Spleen (tissue), 11 donors: ENCODE measurements around the gene PIGM. TPM values are rescaled to one million over a fixed set of nuclear protein-coding genes. Genes with fewer than 3 reads are reported as not detected.

Experiments used
- DNase-seq: peaks from one replicate; pipeline ENCODE4 v3.0.0-alpha.2; 2020
- H3K27ac ChIP-seq, 8 donors: fragments of 200-600 bp; sonication (generic) in 7 of 8; 1 replicate in 4 of 8; 2 replicates in 4 of 8; pipeline versions ENCODE4 v1.5.0 to v1.8.0; 2016 to 2021; ENCODE audit warnings: inconsistent platforms in 4 of 8, mild to moderate bottlenecking in 4 of 8, moderate library complexity in 1 of 8
- H3K27me3 ChIP-seq, 7 donors: fragments of 200-600 bp; sonication (generic) in 6 of 7; replicated peaks in 1 of 7; 1 replicate in 4 of 7; 2 replicates in 3 of 7; pipeline versions ENCODE4 v1.5.0 to v1.8.0; 2016 to 2021; ENCODE audit warnings: inconsistent platforms in 3 of 7, mild to moderate bottlenecking in 1 of 7
- H3K36me3 ChIP-seq, 6 donors: fragments of 200-600 bp; sonication (generic) in 5 of 6; 1 replicate in 4 of 6; 2 replicates in 2 of 6; pipeline versions ENCODE4 v1.5.0 to v1.8.0; 2016 to 2021; ENCODE audit warnings: inconsistent platforms in 2 of 6
- H3K4me1 ChIP-seq, 6 donors: fragments of 200-600 bp; sonication (generic) in 5 of 6; 1 replicate in 3 of 6; 2 replicates in 3 of 6; pipeline versions ENCODE4 v1.5.0 to v1.8.0; 2016 to 2021; ENCODE audit warnings: inconsistent platforms in 3 of 6
- H3K4me3 ChIP-seq, 8 donors: fragments of 200-600 bp; sonication (generic) in 7 of 8; 1 replicate in 4 of 8; 2 replicates in 4 of 8; pipeline versions ENCODE4 v1.5.0 to v1.8.0; 2016 to 2021; ENCODE audit warnings: inconsistent platforms in 4 of 8, mild to moderate bottlenecking in 4 of 8, moderate library complexity in 2 of 8
- H3K9me3 ChIP-seq, 8 donors: fragments of 200-600 bp; sonication (generic) in 7 of 8; 1 replicate in 4 of 8; 2 replicates in 4 of 8; pipeline versions ENCODE4 v1.5.0 to v1.8.0; 2016 to 2021; ENCODE audit warnings: inconsistent platforms in 4 of 8
- POLR2A ChIP-seq, 3 donors: fragments of 450-650 bp; IDR thresholded peaks; one replicate each; pipeline ENCODE4 v1.5.1; 2017; ENCODE audit warnings: antibody characterized with exemption in 3 of 3, mild to moderate bottlenecking in 1 of 3
- POLR2AphosphoS5 ChIP-seq, 3 donors: sonication (generic); formaldehyde crosslinking; IDR thresholded peaks; one replicate each; pipeline ENCODE4 v1.5.1; 2017; ENCODE audit warnings: antibody characterized with exemption in 3 of 3
- WGBS, 5 donors: extraction: QIAGEN DNeasy Blood & Tissue Kit in 3 of 5; methylation state at CpG; one replicate each; pipeline versions ENCODE4 v1.1.5 to v1.1.7; 2013 to 2018; 5-methylcytosine and 5-hydroxymethylcytosine counted together
- intact Hi-C: fragments of 100-400 bp; cut with DNase I; formaldehyde crosslinking; loops from one replicate; pipeline ENCODE4 v1.15.0; 2023; ENCODE audit warnings: low total_unique reads
- polyA plus RNA-seq, 3 donors: library from polyadenylated mRNA; stranded (reverse); fragments of 200-250 nt; gene quantifications; one replicate each; pipeline ENCODE4 v1.2.1, GENCODE V29; 2013
- total RNA-seq, 7 donors: library from RNA; depleted of rRNA in 3 of 7; stranded (reverse); fragments of >200 nt in 3 of 7; fragmentation: NEBNext Ultra II Directional in 4 of 7; extraction: Animal tissue kit (Norgen Biotek cat#: 25700) in 4 of 7; gene quantifications; one replicate each; pipeline versions ENCODE4 v1.1.0 to v1.2.1, GENCODE V29; 2016 to 2021
- TF ChIP-seq, protein P1 (sequence below), 11 experiments: fragments of 200-600 bp in 7 of 11; fragments of 450-650 bp in 4 of 11; sonication (generic) in 4 of 11; IDR thresholded peaks in 8 of 11; conservative IDR thresholded peaks in 3 of 11; 1 replicate in 7 of 11; 2 replicates in 4 of 11; pipeline versions ENCODE4 v1.4.0 to v1.8.0; 2016 to 2021; ENCODE audit warnings: antibody characterized with exemption in 11 of 11, inconsistent platforms in 4 of 11, mild to moderate bottlenecking in 1 of 11
- donor health status: healthy with polysubstance abuse.
- donor health status: DM: no; HTN: no; CAD: no; lungs with moderate emphysema.
- donor health status: DM: no; HTN: no; CAD: no.
- donor health status: Bipolar disorder and iron deficiency.
- donor health status: healthy.
- donor health status: DM: no; HTN: no; CAD: no.
- donor health status: DM: yes; HTN: yes; CAD: no.

The PIGM gene
- total and polyA plus RNA-seq, 10 donors: 2.1 to 8.5 (median 5.1) TPM

GRCh38 chr1:160069460-160070231, 37.9 kb upstream of the PIGM start, which contains the start of gene KCNJ10:
TSS of gene KCNJ10 (minus strand) at chr1:160070160. CDS start at chr1:160042532, 27,628 bp downstream.
- no peaks in the 10 kb centered on the region for H3K9me3 ChIP-seq
- intact Hi-C loops: no loop called here
- peak; percentile 79 for DNase-seq
- H3K4me1 ChIP-seq: peaks cover 3 to 40% (median 14%) of the 10 kb centered on the region in 6 donors
- H3K27ac ChIP-seq: peak within 1 kb of the TSS in 7 of 8 donors; percentile 17 to 60 (median 48)
- TF ChIP-seq POLR2AphosphoS5 (IDR thresholded peaks at IDR 0.05) (no peak), POLR2A (IDR thresholded peaks at IDR 0.05) (no peak)
- TF ChIP-seq, protein P1, sequence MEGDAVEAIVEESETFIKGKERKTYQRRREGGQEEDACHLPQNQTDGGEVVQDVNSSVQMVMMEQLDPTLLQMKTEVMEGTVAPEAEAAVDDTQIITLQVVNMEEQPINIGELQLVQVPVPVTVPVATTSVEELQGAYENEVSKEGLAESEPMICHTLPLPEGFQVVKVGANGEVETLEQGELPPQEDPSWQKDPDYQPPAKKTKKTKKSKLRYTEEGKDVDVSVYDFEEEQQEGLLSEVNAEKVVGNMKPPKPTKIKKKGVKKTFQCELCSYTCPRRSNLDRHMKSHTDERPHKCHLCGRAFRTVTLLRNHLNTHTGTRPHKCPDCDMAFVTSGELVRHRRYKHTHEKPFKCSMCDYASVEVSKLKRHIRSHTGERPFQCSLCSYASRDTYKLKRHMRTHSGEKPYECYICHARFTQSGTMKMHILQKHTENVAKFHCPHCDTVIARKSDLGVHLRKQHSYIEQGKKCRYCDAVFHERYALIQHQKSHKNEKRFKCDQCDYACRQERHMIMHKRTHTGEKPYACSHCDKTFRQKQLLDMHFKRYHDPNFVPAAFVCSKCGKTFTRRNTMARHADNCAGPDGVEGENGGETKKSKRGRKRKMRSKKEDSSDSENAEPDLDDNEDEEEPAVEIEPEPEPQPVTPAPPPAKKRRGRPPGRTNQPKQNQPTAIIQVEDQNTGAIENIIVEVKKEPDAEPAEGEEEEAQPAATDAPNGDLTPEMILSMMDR (IDR thresholded peaks at IDR 0.05 in 8 of 11, conservative IDR thresholded peaks at IDR 0.05 in 3 of 11): no peak
- peak within 1 kb of the TSS; percentile 48 to 74 (median 52) for H3K4me3 ChIP-seq
- 11 to 20% (median 15%) methylated on average over 21 to 32 of the region's 32 CpGs for WGBS, 5 donors
- H3K27me3 ChIP-seq: peaks cover 0 to 33% (median 0%) of the 10 kb centered on the region in 7 donors
- no peaks in the 10 kb centered on the region for H3K36me3 ChIP-seq

GRCh38 chr1:160068225-160068624, 36.4 kb upstream of the PIGM start:
- 65 to 83% (median 68%) methylated on average over 5 of the region's 5 CpGs for WGBS, 5 donors
- Histone ChIP-seq H3K27me3 (peaks cover 0 to 33% (median 0%) of the 10 kb centered on the region in 7 donors), H3K4me1 (peaks cover 3 to 40% (median 14%) of the 10 kb centered on the region in 6 donors), H3K9me3 (no peaks in the 10 kb centered on the region), H3K36me3 (no peaks in the 10 kb centered on the region), H3K27ac (peak overlapping the region in 1 of 8 donors; percentile 27), H3K4me3 (peak overlapping the region in 2 of 8 donors; percentile 63 to 74)
- no peak for DNase-seq
- intact Hi-C loops: no loop called here
- no peak for TF ChIP-seq POLR2A (IDR thresholded peaks at IDR 0.05)
- no peak for TF ChIP-seq POLR2AphosphoS5 (IDR thresholded peaks at IDR 0.05)
- TF ChIP-seq, protein P1 (IDR thresholded peaks at IDR 0.05 in 8 of 11, conservative IDR thresholded peaks at IDR 0.05 in 3 of 11): no peak

GRCh38 chr1:160066829-160067745, 35.3 kb upstream of the PIGM start:
- H3K27ac ChIP-seq: peak overlapping the region in 3 of 8 donors; percentile 23 to 41 (median 27)
- H3K4me3 ChIP-seq: no peak overlapping the region
- H3K36me3 ChIP-seq: no peaks in the 10 kb centered on the region
- no peaks in the 10 kb centered on the region for H3K9me3 ChIP-seq
- TF ChIP-seq POLR2A (IDR thresholded peaks at IDR 0.05) (no peak), POLR2AphosphoS5 (IDR thresholded peaks at IDR 0.05) (no peak)
- TF ChIP-seq, protein P1 (IDR thresholded peaks at IDR 0.05 in 8 of 11, conservative IDR thresholded peaks at IDR 0.05 in 3 of 11): no peak
- intact Hi-C loops: no loop called here
- peaks cover 3 to 40% (median 14%) of the 10 kb centered on the region in 6 donors for H3K4me1 ChIP-seq
- DNase-seq: no peak
- peaks cover 0 to 39% (median 0%) of the 10 kb centered on the region in 7 donors for H3K27me3 ChIP-seq
- WGBS, 5 donors: 52 to 64% (median 60%) methylated on average over 6 of the region's 6 CpGs
